Measurements from ENCODE around the gene WDR88.
"Not testable (repeated sequence)": the region's sequence is repeated elsewhere in the genome, so short reads cannot be mapped to it uniquely, and the experiment has no call there.

WDR88 gene

DNA sequence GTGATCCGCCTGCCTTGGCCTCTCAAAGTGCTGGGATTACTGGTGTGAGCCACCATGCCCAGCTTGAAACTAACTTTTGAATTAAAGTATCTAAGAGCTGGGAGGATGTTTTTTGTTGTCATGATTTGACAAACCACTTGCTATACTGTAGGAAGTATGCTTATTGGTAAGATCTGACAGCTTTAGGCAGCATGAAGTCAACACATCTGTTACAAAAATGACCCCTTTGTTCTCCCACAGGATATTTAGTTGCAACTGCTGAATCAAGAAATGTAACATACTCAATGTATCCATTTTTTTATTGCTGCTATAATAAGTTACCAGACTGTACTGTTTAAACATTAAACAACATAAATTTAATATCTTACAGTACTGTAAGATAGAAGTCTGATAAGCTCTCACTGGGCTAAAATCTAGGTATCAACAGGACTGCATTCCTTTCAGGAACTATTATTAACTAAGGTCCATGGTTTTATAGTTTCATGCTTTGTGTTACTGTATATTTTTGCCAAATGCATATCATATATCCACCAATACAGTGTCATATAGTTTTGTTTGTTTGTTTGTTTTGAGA is 39.4 kb downstream of the WDR88 start:
- DNase-seq (ENCODE audit: low spot score) = peak; percentile 50

GRCh38 chr19:33171916-33172359 is 40.0 kb downstream of the WDR88 start:
- DNase-seq (ENCODE audit: low spot score) = no peak

- no peak for DNase-seq (ENCODE audit: low spot score)
Measured at GRCh38 chr19:33174186-33174585, 42.3 kb downstream of the WDR88 start.

- no peak for DNase-seq (ENCODE audit: low spot score)
Measured at GRCh38 chr19:33175156-33175782, 43.4 kb downstream of the WDR88 start.

DNA sequence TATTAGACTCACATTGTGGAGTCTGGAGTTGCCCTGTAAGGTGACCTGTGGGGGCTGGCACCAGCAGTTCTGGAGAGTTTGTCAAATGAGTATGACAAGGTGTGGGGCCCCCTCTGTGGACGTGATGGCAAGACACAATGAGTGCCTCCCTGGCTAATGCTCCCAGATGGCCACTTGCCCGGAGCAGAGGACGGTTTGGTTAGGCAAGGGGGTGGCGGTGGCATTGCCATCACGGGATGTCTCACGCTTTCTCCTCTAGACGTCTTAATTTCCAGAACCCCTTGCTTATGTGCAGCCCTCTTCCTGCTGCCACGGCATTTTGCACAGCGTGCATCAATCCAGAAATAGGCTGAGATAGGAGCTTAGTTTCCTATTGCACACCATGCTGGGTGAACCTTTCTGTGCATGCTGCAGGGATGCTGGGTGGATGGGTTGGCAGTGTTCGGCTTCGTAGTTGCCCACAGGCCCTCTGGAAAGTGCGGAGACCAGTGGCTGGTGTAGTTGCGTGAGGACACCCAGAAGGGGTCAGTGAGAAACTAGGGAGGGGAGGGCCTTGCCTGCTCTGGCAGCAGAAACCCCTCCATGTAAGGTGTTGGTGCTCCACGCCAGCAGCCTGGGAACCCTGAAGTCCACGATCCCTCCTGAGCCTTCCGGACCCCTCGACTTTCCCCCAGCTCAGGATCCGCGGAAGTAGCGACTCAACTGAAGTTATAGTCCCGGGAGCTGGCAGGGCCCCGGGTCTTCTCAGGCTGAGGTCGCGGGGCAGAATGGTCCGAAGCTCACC is 44.2 kb downstream of the WDR88 start:
- DNase-seq (ENCODE audit: low spot score) = no peak

DNA sequence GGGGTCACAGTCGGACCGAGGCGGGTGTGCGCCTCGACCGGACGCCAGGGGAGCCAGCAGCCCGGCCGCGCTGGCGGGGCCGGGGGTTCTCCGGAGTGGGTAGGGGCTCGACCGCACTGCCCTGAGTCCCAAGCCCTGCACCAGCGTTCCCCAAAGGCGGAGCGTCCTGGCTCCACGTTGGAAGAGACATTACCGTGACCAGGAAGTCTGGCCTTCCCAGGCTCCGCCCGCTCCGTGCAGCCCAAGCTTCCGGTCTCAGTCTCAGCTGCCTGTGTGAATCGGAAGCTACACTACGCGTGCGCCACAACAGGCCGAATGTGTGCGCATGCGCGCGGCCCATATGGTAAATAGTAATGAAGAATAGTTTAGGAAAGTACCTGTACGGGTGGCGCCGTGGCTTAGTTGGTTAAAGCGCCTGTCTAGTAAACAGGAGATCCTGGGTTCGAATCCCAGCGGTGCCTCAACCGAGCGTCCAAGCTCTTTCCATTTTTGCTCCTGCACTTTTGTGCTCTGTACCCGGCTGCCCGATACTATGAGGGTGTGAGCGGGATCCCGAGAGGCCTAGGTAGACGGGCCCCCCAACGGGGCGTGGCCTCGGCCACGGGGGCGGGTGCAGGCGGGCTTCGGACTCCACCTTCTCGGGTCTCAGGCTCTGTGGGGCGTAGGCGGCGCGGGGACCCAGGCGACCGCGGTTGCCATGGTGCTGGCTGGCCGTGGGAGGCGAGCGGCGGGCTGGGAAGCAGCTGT is 44.9 kb downstream of the WDR88 start:
- peak; percentile 97 for DNase-seq (ENCODE audit: low spot score)

GRCh38 chr19:33177417-33177979 is 45.6 kb downstream of the WDR88 start:
- no peak for DNase-seq (ENCODE audit: low spot score)

- DNase-seq (ENCODE audit: low spot score) = no peak
Measured at GRCh38 chr19:33186431-33187182, 54.7 kb downstream of the WDR88 start.

DNA sequence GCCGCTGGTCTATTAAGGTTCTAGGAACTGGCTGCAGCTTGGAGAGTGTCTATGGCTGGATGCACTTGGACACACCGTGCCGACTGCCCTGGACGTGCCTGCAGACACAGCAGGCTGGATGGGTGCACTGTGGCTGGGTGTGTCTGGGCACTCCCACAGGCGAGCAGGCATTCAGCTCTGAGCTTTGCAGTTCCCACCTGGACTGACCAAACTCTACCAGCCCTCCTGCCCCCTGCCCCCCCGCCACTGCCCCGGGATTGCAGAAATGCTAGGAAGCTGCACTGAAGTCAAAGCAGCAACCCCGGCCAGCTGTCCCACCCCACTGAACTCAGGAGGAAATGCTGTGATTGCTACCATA is 55.2 kb downstream of the WDR88 start:
- no peak for DNase-seq (ENCODE audit: low spot score)

- no peak for DNase-seq (ENCODE audit: low spot score)
Measured at GRCh38 chr19:33189453-33189852, 57.5 kb downstream of the WDR88 start.

DNA sequence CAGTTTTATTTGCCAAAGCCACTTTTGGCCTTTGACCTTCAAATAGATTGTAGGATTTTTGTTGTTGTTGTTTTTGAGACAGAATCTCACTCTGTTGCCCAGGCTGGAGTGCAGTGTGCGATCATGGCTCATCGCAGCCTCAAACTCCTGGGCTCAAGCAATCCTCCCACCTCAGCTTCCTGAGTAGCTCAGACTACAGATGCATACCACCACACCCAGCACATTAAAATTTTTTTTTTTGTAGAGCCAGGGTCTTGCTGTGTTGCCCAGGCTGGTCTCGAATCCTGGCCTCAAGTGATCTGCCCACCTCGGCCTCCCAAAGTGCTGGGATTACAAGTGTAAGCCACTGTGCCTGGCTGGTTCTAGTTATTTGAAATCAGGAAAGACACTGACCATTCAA is 59.2 kb downstream of the WDR88 start:
- not testable (repeated sequence) for DNase-seq (ENCODE audit: low spot score)

DNA sequence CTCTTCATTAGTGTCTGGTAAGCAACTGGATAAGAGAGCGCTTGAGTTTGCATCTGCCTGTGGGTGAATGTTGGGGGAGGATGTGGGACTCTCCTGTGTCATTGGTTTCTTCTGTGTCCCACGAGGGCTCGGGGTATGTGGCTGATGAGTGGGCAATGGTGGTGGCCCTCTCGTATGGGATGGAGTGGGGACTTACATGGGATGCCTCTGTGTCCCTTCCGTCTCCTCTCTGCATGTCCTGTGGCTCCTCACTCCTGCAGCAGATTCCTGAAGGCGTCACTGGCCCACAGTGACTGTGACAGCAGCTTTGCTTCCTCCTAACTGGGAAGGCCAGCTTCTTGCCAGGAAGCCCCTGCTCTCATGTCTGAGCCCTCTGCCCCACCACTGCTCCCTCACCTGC is 59.6 kb downstream of the WDR88 start:
- DNase-seq (ENCODE audit: low spot score) = no peak

DNA sequence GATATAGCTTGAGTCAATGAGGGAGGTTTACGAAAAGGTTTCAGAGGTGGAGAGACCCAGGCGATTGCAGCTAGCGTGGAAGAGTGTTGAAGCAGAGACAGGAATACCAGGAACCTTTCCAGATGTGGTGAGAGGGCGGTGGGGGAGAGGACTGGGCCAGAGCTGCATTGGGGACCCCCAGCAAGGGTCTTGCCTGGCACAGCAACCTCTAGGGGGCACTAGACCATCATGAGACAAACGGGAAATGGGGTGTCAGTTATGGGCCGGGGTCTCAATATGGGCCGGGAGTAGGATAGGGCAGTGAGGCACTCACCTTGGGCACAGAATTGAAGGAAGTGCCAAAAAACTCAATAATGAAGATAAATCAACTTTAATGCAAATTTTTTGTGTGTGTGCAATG is 60.1 kb downstream of the WDR88 start:
- no peak for DNase-seq (ENCODE audit: low spot score)

- no peak for DNase-seq (ENCODE audit: low spot score)
Measured at GRCh38 chr19:33193269-33193864, 61.5 kb downstream of the WDR88 start.

DNA sequence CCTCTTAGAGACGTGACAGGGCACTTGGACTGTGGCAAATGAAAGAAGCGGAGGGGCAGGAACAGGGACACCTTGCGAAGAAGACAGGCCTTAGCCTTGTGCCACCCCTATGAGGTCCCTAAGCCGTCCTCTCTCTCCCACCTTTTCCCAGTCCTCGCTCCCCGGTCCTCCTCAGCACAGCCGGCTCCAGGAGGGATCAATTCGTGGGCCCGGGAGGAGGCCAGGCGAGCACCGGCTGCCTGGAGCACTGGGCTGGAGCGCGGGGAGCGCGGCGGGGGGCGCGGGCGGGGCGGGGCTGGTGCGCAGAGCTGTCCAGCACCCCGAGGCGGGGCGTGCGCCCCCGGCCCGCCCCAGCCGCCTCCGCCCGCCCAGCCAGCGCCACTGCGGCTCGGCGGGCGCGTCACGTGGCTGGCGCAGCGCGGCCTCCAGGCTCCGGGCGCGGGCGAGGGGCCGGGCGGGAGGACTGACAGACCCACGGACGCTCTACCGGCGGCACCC is 62.0 kb downstream of the WDR88 start, which contains the start of gene LRP3:
TSS of gene LRP3 (plus strand) at position 466 of the 498 bp plus-strand sequence. CDS start 456 bp downstream, outside the sequence.
- no peak for DNase-seq (ENCODE audit: low spot score)

DNA sequence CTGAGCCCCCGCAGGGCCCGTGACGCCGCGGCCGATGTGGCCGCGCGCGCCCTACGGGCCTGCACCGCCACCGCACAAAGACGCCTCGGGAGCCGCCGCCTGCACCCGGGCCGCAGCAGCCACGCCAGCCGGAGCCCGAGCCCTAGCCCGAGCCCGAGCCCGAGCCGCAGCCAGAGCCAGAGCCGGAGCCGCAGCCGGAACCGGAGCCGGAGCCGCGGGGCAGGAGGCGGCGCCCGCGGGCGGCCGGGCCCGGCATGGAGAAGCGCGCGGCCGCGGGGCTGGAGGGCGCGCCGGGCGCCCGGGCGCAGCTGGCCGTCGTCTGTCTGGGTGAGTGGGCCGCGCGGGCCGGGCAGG is 62.6 kb downstream of the WDR88 start:
- no peak for DNase-seq (ENCODE audit: low spot score)

DNA sequence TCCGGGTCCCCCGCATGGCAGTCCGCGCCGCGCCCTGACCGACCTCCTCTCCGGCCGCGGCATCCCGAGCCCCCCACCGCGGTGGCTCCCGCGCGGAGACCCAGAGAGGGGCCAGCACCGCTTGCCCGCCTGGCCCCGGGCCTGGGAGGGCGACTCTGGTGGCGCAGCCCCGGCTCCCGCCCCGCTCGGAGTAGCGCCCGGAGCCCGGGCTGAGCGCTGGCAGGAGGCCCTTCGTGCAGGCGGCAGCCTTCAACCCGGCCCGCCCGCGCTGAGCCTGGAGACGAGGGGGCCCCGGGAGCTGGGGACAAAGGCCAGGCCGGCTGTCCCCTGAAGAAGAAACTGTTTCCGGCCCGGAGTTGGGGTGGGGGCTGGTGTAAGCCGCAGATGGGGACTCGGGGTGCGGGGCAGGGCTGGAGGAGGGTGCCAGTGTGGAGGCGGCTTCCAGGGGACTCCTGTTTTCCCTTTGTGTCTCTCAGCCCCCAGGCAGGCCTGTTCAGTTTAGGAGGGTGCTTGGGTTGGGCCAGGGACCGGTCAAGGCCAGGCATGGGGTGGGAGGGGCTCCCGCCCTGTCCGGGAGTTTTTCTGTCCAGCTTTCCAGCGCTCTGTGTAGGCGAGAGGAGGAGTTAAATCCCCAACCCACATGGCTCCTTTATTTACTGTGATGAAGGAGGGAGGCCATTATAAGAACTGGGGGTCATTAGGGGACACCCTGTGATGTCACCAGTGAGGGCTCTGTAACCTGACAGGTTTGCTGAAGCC is 63.2 kb downstream of the WDR88 start:
- no peak for DNase-seq (ENCODE audit: low spot score)

DNA sequence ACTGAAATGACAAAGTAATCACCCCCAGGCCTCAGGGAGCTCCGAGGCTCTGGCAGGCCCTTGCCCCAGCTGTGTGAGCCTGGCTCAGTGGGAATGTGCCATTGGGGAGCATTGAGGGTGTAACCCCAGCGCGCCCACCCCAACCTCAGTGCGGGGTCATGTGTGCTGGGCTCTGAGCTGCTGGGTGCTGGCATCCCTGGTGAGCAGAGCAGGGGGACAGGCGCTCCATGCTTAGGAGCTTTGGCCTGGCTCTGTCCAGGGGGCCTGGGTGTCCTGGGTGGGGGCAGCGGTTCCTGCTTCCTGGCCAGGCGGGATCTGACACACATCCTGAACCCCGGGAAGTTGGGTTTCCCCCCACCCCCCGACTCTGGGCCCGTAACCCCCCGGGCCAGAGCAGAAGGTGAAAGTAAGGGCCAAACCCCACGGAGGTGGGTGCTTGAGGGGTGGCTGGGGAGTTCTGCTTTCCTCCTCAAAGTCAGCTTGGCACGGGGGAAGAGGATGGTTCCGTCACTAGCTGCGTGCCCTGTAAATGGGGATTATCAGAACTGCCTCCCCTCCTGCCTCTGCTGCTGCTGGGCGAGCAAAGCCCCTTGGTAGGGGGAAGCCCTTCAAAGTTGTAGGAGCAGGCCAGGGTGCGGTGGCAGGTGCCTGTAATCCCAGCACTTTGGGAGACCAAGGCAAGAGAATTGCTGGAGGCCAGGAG is 63.9 kb downstream of the WDR88 start:
- DNase-seq (ENCODE audit: low spot score) = no peak

DNA sequence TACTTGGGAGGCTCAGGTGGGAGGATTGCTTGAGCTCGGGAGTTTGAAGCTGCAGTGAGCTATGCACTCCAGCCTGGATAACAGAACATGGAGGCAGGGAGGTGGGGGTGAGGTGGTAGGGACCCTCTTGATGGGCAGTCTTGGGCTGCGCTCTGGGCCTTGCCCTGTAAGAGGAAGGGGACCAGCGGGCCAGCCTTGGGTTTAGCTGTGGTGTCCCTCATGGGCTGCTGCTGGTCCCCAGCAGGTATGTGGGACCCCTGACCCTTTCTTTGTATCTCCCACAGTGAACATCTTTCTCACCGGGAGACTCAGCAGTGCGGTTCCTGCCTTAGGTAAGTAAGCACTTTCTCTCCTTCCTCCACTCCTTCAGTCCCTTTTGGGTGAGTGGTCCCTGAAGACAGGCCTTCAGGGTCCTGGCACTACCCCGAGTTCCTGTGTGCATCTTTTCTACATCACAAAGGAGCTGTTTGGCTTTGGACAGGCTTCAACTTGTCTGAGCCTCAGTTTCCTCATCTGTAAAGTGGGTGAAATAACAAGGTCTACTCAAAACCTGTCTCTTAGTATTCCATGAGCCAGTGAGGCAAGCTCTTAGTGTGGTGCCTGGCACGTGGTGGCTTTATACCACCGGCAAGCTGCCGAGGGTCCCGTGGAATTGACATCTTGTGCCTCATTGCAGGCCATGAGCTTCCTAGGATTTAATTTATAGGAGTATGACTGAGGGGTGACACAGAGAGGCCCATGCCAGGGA is 64.7 kb downstream of the WDR88 start:
- DNase-seq (ENCODE audit: low spot score) = no peak
